Activated naive CD4-positive, alpha-beta T cell treated with anti-CD3 and anti-CD28 coated beads, Interleukin-2, amount 50 U/mL, for 72 hours (primary cell): ENCODE results near the gene PIP4K2C. TPM values are rescaled to one million over a fixed set of nuclear protein-coding genes. Genes with fewer than 3 reads are reported as not detected.

ENCODE experiments used
- ATAC-seq, 2 donors: fragments of 150-1000 bp; cut with Tn5 transposase; 2 replicates each; pipeline ENCODE4 v1.10.0; 2021; ENCODE audit warnings: mild to moderate bottlenecking in 2 of 2, moderate library complexity in 2 of 2
- DNase-seq, 2 donors: peaks; one replicate each; pipeline ENCODE4 v3.0.0; 2021 to 2022; ENCODE audit warnings: low spot score in 2 of 2
- H3K27ac Mint-ChIP-seq, 2 donors: one replicate each; pipeline ENCODE4 v1.8.0; 2022; ENCODE audit warnings: mild to moderate bottlenecking in 2 of 2, mixed read lengths in 2 of 2
- H3K36me3 Mint-ChIP-seq, 2 donors: one replicate each; pipeline ENCODE4 v1.8.0; 2022; ENCODE audit warnings: mixed read lengths in 2 of 2
- H3K9me3 Mint-ChIP-seq, 2 donors: one replicate each; pipeline ENCODE4 v1.8.0; 2022; ENCODE audit warnings: mixed read lengths in 2 of 2
- total RNA-seq, 2 donors: library from RNA; stranded (reverse); gene quantifications; one replicate each; pipeline ENCODE4 v1.2.3, GENCODE V29; 2022

The PIP4K2C gene
- total RNA-seq: 10 to 100 TPM; 13.8 to 43.7 TPM

- Mint-ChIP-seq H3K36me3 (peaks cover 0 to 11% of the 10 kb centered on the region in 2 donors), H3K27ac (peak within 1 kb of the TSS; percentile 47 to 78), H3K9me3 (no peaks in the 10 kb centered on the region)
- DNase-seq (peak; percentile 74 to 91), ATAC-seq (peak; percentile 96 to 99)
Observed at GRCh38 chr12:57590864-57591781, at the start of gene PIP4K2C. Gene PIP4K2C, plus strand, starts transcription at chr12:57591192. Its CDS starts 98 bp downstream, at chr12:57591290.

GRCh38 chr12:57541717-57542116 lies 49.3 kb upstream of the PIP4K2C start:
- Mint-ChIP-seq H3K9me3 (no peaks in the 10 kb centered on the region), H3K36me3 (peaks cover 10 to 11% of the 10 kb centered on the region in 2 donors)

DNA sequence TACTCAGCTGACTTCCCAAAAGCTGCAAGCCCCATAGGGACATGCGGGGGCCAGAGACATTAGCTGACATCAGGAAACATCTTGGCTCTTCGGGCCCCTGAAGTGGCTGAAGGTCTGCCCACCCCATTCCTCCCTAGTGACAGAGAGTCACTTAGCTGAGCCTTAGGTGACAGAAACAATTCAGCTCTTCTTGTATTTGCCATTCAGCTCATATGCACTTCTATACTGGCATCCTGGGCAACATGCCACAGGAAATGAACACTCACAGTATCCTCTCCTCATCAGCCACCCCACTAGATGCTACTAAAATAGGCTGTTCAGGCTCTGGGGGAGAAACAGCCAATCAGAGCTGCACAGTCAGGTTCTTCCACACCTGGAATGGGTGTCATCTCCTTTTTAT lies 47.4 kb upstream of the PIP4K2C start:
- H3K36me3 Mint-ChIP-seq: peaks cover 11 to 17% of the 10 kb centered on the region in 2 donors
- H3K27ac Mint-ChIP-seq: no peak overlapping the region
- no peaks in the 10 kb centered on the region for H3K9me3 Mint-ChIP-seq
- no peak for ATAC-seq
- DNase-seq: no peak

More at GRCh38 chr12:57541717-57542116, 49.3 kb upstream of the PIP4K2C start:
- DNase-seq (no peak), ATAC-seq (no peak)
- H3K27ac Mint-ChIP-seq: no peak overlapping the region

DNA sequence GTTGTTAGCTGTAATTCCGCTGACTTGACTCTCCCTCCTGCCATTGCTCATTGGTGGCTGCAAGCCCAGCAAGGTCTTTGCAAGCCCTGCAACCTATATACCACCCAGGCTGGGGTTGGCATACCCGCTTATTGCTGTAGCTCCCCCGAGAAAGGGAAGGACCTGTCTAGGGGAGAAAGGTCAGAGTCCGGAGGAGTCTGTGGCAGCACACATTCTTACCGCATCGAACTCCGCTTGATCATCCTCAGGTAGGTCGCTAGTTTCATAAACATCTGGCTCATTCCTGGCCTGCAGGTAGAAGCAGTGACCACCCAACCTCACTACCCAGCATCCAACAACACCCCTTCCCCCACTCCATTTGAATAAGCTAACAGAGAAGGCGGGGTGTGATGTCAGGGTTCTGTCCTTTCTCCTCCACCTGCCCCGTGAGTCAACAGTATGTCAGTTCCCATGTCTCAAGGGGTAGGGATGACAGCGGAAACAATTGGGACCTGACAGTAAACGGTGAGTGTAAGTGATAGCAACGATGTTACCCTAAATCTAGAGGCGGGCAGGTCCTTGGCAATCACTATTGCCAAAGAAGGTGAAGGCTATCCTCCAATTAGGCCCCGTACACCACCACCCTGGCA lies 45.1 kb upstream of the PIP4K2C start:
- DNase-seq (no peak), ATAC-seq (peak in 1 of 2 donors; percentile 15)
- Mint-ChIP-seq H3K36me3 (peaks cover 11 to 17% of the 10 kb centered on the region in 2 donors), H3K9me3 (no peaks in the 10 kb centered on the region), H3K27ac (peak overlapping the region; percentile 98 to 99)

DNA sequence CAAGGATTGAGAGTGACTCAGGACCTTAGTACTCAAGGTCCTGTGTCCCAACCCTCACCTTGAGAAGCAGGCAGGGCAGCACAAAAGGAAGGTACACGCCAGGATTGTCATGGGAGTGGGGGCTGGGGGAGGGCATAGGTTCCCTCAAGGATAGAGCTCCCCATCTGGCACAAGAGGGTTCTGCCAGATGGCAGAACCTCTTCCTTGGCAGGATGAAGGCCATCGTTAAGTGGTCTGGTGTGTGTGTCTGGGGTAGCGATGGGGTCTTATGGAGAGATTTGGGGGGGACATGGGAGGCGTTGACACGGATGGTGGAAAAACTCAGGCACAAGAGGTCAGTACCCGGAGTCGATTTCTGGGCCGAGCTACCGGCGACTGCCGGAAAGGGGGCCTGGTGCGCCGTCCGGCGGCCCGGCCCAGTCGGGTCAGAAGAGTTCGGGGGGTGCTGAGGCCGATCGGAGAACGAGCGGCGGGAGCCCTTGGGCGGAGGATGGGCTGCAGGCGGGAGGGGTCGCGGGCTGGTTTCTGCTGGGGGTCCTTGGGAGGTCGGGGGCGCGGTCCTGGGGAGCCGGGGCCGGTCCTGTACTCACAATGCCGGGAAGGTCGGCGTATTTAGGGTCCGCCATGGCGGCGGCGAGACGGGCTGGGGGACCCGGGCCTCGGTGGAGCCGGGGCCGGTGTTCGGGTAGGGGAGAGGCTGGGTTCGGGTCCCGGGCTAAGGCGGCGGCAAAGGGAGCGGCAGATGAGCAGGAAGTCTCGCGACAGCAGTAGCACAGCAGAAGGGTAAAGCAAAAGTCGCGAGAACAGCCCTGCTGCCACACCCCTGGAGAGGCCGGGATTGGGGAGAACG lies 44.3 kb upstream of the PIP4K2C start, which contains the start of gene DCTN2:
TSS of gene DCTN2 (minus strand) at position 755 of the 850 bp plus-strand sequence. CDS start at position 626, 129 bp downstream.
- Mint-ChIP-seq H3K36me3 (peaks cover 11 to 17% of the 10 kb centered on the region in 2 donors), H3K27ac (peak within 1 kb of the TSS; percentile 98 to 99), H3K9me3 (no peaks in the 10 kb centered on the region)
- peak; percentile 93 to 94 for DNase-seq
- ATAC-seq: peak; percentile 98 to 99

GRCh38 chr12:57547288-57548012 lies 43.5 kb upstream of the PIP4K2C start:
- Mint-ChIP-seq H3K9me3 (no peaks in the 10 kb centered on the region), H3K36me3 (peaks cover 11 to 17% of the 10 kb centered on the region in 2 donors), H3K27ac (peak overlapping the region; percentile 98 to 99)
- no peak for ATAC-seq
- no peak for DNase-seq

DNA sequence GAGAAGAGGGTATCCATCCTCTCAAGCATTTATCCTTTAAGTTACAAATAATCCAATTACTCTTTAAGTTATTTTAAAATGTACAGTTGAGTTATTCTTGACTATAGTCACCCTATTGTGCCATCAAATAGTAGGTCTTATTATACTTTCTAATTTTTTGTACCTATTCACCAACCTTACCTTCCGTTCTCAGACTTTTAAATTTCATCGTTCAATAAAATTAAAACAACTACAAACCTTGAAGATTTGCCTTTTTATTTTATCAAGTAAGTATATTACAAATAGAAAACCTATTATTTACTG lies 43.0 kb upstream of the PIP4K2C start:
- H3K36me3 Mint-ChIP-seq: peaks cover 11 to 17% of the 10 kb centered on the region in 2 donors

GRCh38 chr12:57548488-57548887 lies 42.5 kb upstream of the PIP4K2C start:
- Mint-ChIP-seq H3K36me3 (peaks cover 11 to 17% of the 10 kb centered on the region in 2 donors), H3K27ac (no peak overlapping the region), H3K9me3 (no peaks in the 10 kb centered on the region)
- ATAC-seq (no peak), DNase-seq (no peak)

More for the DNA sequence above, 43.0 kb upstream of the PIP4K2C start:
- DNase-seq (no peak), ATAC-seq (no peak)
- H3K9me3 Mint-ChIP-seq: no peaks in the 10 kb centered on the region
- no peak overlapping the region for H3K27ac Mint-ChIP-seq

- ATAC-seq (no peak), DNase-seq (no peak)
- Mint-ChIP-seq H3K36me3 (peaks cover 11 to 17% of the 10 kb centered on the region in 2 donors), H3K9me3 (no peaks in the 10 kb centered on the region), H3K27ac (no peak overlapping the region)
Observed at GRCh38 chr12:57549203-57549908, 41.6 kb upstream of the PIP4K2C start.

- Mint-ChIP-seq H3K27ac (no peak within 1 kb of the TSS), H3K9me3 (no peaks in the 10 kb centered on the region), H3K36me3 (peaks cover 11 to 17% of the 10 kb centered on the region in 2 donors)
- ATAC-seq (peak; percentile 39 to 67), DNase-seq (peak in 1 of 2 donors; percentile 78)
Observed at GRCh38 chr12:57549909-57550640, 40.9 kb upstream of the PIP4K2C start, which contains the start of gene KIF5A. Gene KIF5A, plus strand, starts transcription at chr12:57550044. Its CDS starts 228 bp downstream, at chr12:57550272.

DNA sequence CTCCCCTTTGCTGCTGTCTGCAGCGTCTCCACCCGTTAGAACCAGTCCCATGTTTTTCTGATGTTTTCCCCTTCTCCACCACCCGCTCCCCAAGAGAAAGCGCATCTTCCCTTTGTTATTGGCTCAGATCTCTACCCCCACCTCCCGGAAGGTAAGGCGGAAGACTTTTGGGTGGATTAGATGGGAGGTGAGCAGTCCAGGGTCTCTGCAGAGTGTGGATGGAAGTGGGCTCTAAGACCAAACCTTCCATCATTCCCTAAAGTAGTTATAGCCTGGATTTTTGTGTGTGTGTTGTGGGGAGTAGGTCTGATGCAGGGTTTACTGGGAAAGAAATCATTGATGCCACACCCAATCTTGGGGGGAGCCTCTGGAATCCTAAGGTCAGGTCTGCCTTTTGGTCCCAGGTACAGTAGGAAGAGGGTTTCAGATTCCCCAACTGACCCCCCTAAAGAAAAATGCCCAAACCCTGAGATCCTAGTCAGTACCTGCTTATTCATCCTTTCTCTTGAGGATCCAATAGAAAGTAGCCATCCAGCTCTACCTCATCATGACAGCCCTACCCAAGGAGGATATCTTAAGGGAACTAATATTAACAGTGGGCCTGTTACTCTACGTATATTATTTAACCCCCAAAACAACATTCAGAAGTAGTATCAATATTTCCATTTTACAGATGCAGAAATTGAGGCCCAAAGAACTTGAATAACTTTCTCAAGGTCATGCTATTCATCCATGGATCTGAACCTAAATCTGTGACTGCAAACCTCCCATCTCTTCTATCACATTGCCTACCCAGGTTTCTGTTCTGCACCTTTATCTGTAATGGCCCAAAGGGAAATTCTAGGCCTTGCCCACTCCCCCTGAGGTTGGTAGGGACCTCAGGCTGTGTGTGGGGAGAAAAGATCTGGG lies 40.1 kb upstream of the PIP4K2C start:
- Mint-ChIP-seq H3K27ac (no peak overlapping the region), H3K36me3 (peaks cover 9 to 15% of the 10 kb centered on the region in 2 donors), H3K9me3 (no peaks in the 10 kb centered on the region)
- no peak for ATAC-seq
- DNase-seq: no peak

DNA sequence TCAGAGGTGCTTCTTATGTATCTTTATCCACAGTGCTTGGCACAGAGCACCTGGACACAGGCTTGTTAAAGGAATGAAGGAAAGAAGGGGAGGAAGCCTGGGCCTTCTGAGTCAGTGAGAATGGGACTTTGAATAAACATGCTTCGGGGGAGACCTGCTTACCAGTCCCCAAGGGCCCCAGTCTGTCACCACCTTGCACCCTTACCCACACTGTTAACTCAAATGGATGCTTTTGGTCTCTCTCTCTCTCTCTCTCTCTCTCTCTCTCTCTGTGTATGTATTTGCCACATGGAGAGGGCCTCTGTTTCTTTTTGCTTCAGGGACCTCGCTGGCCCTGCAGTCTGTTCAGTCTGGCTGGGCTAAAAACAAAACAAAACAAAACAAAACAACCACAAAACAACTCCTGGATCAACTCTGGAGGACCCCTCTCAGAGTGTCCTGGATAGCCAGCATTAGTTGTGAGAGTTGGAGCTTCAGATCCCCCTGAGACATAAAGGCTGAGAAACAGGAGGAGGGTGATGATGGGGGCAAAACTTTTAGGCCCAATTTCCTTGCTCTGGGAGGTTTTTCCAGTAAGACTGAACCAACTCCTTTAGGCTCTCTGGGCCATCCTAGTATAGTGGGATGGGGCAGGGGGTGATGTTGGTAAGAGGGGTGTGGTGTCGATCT lies 39.2 kb upstream of the PIP4K2C start:
- Mint-ChIP-seq H3K9me3 (no peaks in the 10 kb centered on the region), H3K27ac (no peak overlapping the region), H3K36me3 (peaks cover under 1 to 6% of the 10 kb centered on the region in 2 donors)
- no peak for DNase-seq
- no peak for ATAC-seq

DNA sequence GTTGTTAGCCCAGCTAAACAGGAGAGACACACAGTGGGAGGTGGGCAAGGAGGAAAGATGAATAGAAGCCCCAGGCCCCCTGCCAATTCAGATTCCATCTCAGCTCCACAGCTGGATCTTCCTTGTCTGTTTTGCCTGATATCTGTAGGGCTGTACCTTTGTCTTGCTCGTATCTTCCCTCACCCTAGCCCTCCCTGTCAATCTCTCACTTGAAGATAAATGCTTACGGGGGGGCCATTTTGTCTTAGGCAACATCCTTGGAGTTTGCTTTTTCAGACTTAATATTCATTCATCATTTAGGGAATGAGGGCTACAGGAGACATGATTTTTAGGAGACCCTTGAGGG lies 38.7 kb upstream of the PIP4K2C start:
- Mint-ChIP-seq H3K36me3 (peaks cover 0 to 1% of the 10 kb centered on the region in 2 donors), H3K9me3 (no peaks in the 10 kb centered on the region), H3K27ac (no peak overlapping the region)
- DNase-seq: no peak
- ATAC-seq: no peak
